ENCODE measurements around the gene CALHM5.

DNA sequence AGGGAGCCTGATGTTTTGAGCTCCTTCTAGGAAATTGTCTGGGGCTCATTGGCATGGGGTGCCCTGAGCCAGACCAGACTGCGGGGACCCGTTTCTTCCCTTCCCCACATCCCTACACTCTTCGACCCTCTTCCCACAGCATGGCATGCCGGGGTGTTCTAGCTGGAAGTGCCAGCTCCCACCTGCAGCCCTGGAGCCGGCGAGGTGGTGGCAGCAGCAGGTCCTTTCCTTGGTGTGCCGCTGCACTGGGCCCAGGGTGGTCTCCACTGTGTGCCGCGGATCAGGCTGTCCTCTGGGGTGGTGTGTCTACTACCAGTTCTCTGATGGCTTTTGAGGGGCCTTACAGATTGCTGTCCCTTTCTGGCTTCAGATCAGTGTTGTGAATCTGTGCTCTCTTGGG lies 52.4 kb downstream of the CALHM5 start:
- no peak for TF ChIP-seq POLR2A (IDR thresholded peaks at IDR 0.05)
- TF ChIP-seq, protein P1, sequence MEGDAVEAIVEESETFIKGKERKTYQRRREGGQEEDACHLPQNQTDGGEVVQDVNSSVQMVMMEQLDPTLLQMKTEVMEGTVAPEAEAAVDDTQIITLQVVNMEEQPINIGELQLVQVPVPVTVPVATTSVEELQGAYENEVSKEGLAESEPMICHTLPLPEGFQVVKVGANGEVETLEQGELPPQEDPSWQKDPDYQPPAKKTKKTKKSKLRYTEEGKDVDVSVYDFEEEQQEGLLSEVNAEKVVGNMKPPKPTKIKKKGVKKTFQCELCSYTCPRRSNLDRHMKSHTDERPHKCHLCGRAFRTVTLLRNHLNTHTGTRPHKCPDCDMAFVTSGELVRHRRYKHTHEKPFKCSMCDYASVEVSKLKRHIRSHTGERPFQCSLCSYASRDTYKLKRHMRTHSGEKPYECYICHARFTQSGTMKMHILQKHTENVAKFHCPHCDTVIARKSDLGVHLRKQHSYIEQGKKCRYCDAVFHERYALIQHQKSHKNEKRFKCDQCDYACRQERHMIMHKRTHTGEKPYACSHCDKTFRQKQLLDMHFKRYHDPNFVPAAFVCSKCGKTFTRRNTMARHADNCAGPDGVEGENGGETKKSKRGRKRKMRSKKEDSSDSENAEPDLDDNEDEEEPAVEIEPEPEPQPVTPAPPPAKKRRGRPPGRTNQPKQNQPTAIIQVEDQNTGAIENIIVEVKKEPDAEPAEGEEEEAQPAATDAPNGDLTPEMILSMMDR (IDR thresholded peaks at IDR 0.05): no peak
